Psoas muscle (tissue), 8 donors: ENCODE data around the gene PPARG. TPM values are rescaled to one million over a fixed set of nuclear protein-coding genes. Genes with fewer than 3 reads are reported as not detected.

ENCODE experiments used
- ATAC-seq, 4 donors: fragments of 200-7000 bp; cut with Tn5 transposase; one replicate each; pipeline ENCODE4 v1.9.1; 2020; ENCODE audit warnings: moderate library complexity in 3 of 4, mild to moderate bottlenecking in 2 of 4
- DNase-seq, 2 donors: peaks; one replicate each; pipeline ENCODE4 v3.0.0-alpha.2; 2020
- H3K27ac ChIP-seq: fragments of 200-600 bp; one replicate; pipeline ENCODE4 v1.8.0; 2022
- H3K27me3 ChIP-seq, 3 donors: fragments of 200-600 bp in 1 of 3; one replicate each; pipeline versions ENCODE4 v1.6.1 to v1.8.0; 2013 to 2022; ENCODE audit warnings: low read length in 2 of 3, mild to moderate bottlenecking in 2 of 3, moderate library complexity in 1 of 3; ENCODE audit not compliant: insufficient read depth in 3 of 3
- H3K36me3 ChIP-seq, 2 donors: fragments of 200-600 bp in 1 of 2; one replicate each; pipeline versions ENCODE4 v1.6.1 to v1.8.0; 2013 to 2022; ENCODE audit warnings: low read depth in 1 of 2, mild to moderate bottlenecking in 1 of 2, moderate library complexity in 1 of 2; ENCODE audit not compliant: insufficient read depth in 1 of 2
- H3K4me1 ChIP-seq: fragments of 200-600 bp; one replicate; pipeline ENCODE4 v1.8.0; 2022
- H3K4me3 ChIP-seq: fragments of 200-600 bp; one replicate; pipeline ENCODE4 v1.8.0; 2022; ENCODE audit warnings: mild to moderate bottlenecking
- H3K9me3 ChIP-seq: fragments of 200-600 bp; one replicate; pipeline ENCODE4 v1.8.0; 2022
- WGBS, 3 donors: extraction: QIAGEN DNeasy Blood & Tissue Kit; methylation state at CpG; one replicate each; pipeline versions ENCODE4 v1.1.6 to v1.1.7; 2013; 5-methylcytosine and 5-hydroxymethylcytosine counted together
- intact Hi-C, 2 donors: fragments of 100-400 bp; cut with DNase I; formaldehyde crosslinking; loops; one replicate each; pipeline versions ENCODE4 v1.11.0 to v1.14.2; 2022
- polyA plus RNA-seq, 3 donors: library from polyadenylated mRNA; stranded (reverse); fragments of 200-250 nt; gene quantifications; one replicate each; pipeline ENCODE4 v1.2.3, GENCODE V29; 2013
- total RNA-seq, 4 donors: library from RNA; stranded (reverse); fragmentation: NEBNext Ultra II Directional in 2 of 4; extraction: Animal tissue kit (Norgen Biotek cat#: 25700) in 2 of 4; gene quantifications; one replicate each; pipeline versions ENCODE4 v1.2.1 to v1.2.4, GENCODE V29; 2021 to 2023
- TF ChIP-seq, protein P1 (sequence below): fragments of 200-600 bp; IDR thresholded peaks from one replicate; pipeline ENCODE4 v1.8.0; 2022; ENCODE audit warnings: antibody characterized with exemption
- donor health status: healthy with polysubstance abuse.
- donor health status: DM: no; HTN: no; CAD: no; lungs with moderate emphysema.
- donor health status: Bipolar disorder and iron deficiency.
- donor health status: healthy.
- donor health status: DM: yes; HTN: yes; CAD: no.
- donor health status: DM: no; HTN: no; CAD: no.
- donor health status: DM: no; HTN: no; CAD: no.
- donor health status: DM: yes; HTN: yes; CAD: no.

Gene PPARG
- total and polyA plus RNA-seq, 7 donors, result 3.1 to 6.8 (median 4.3) TPM

DNA sequence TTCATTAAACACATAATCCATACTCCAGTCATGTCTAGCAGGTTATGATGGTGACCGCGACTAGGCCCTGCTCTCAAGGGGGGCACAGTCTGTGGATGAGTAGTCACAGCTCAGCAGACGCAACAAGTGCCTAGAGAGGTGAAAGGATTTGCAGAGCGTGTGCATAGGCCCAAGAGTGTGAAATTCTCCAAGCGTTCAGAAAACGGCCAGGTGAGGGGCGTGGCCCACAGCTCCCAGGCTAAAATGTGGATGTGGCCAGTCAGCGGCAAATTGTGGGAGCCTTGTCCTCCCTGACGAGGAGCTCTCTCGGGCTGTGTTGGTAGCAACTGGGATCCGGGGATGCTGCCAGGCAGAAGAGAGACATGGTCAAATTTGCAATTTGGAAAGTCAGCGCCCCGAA is 149.0 kb downstream of the PPARG start:
- peaks cover 0 to 44% (median 2%) of the 10 kb centered on the region in 3 donors for H3K27me3 ChIP-seq
- DNase-seq, result no peak
- intact Hi-C loops, result no loop called here
- no peaks in the 10 kb centered on the region for H3K9me3 ChIP-seq
- WGBS, 3 donors, result 89 to 91% (median 89%) methylated on average over 13 of the region's 13 CpGs
- no peak overlapping the region for H3K27ac ChIP-seq
- TF ChIP-seq, protein P1, sequence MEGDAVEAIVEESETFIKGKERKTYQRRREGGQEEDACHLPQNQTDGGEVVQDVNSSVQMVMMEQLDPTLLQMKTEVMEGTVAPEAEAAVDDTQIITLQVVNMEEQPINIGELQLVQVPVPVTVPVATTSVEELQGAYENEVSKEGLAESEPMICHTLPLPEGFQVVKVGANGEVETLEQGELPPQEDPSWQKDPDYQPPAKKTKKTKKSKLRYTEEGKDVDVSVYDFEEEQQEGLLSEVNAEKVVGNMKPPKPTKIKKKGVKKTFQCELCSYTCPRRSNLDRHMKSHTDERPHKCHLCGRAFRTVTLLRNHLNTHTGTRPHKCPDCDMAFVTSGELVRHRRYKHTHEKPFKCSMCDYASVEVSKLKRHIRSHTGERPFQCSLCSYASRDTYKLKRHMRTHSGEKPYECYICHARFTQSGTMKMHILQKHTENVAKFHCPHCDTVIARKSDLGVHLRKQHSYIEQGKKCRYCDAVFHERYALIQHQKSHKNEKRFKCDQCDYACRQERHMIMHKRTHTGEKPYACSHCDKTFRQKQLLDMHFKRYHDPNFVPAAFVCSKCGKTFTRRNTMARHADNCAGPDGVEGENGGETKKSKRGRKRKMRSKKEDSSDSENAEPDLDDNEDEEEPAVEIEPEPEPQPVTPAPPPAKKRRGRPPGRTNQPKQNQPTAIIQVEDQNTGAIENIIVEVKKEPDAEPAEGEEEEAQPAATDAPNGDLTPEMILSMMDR, result no peak
- no peak overlapping the region for H3K4me3 ChIP-seq
- H3K36me3 ChIP-seq, result no peaks in the 10 kb centered on the region
- no peaks in the 10 kb centered on the region for H3K4me1 ChIP-seq
- ATAC-seq, result no peak

DNA sequence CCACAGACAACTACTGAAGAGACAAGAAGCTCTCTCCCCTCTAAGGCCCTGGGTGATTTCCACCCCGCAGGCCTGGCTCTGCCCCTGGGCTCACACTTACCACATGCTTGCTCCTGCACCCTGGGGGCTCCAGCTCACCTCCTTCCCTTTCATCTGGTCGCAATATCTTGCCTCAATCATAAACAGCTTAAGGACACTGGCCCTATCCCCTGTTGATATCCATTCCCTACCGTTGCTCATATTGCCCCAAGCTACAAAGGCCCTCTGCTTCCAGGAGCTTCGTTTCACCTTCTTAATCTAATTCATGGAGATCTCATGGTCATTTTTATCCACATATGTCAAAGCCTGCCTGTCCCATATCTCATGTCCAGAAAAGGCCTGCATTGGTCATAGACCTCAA is 149.4 kb downstream of the PPARG start:
- H3K9me3 ChIP-seq, result no peaks in the 10 kb centered on the region
- intact Hi-C loops, result no loop called here
- no peak for ATAC-seq
- TF ChIP-seq, protein P1, result no peak
- no peaks in the 10 kb centered on the region for H3K4me1 ChIP-seq
- WGBS, 3 donors, result 84 to 87% (median 85%) methylated on average over 4 of the region's 4 CpGs
- no peak overlapping the region for H3K27ac ChIP-seq
- no peak overlapping the region for H3K4me3 ChIP-seq
- DNase-seq, result no peak
- H3K36me3 ChIP-seq, result no peaks in the 10 kb centered on the region
- peaks cover 0 to 44% (median 2%) of the 10 kb centered on the region in 3 donors for H3K27me3 ChIP-seq

DNA sequence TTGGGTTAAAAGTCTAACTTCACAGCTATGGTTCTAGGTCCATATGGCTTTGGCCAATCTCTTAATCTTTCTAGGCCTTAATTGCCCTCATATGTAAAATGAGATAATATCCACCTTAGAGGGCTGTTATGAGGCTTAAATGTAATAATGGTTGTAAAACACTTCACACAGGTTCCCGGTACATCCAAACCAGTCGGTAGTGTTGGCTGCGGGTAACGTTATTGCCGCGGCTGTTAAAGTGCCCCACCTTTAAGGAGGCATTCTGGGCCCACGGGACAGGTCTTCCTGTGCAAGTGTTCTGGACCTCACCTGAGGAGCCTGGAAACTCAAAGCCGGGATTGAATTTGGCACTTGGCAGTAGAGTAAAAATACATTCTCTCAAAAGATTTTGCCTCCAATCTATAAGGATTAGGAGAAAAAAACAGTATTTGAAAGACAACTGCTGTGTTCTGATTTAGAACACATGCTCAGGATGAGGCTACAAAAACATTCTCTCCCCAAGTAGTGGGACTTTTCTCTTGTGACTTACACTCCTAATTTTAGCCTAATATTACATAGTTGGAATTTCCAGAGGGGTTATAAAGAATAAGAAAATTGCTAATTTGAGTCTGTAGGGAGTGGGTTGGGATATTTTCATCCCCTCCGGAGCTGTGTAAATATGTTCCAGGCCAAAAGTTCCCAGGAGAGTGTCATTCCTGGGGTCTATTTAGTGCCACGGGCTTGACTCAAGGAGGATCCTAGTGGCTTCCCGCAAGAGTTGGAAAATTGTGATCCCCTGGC is 150.5 kb downstream of the PPARG start:
- H3K27ac ChIP-seq, result no peak overlapping the region
- DNase-seq, result no peak
- no peaks in the 10 kb centered on the region for H3K4me1 ChIP-seq
- WGBS, 3 donors, result 81 to 82% (median 82%) methylated on average over 11 of the region's 11 CpGs
- H3K4me3 ChIP-seq, result no peak overlapping the region
- ATAC-seq, result no peak
- H3K36me3 ChIP-seq, result no peaks in the 10 kb centered on the region
- no peaks in the 10 kb centered on the region for H3K9me3 ChIP-seq
- intact Hi-C loops, result no loop called here
- TF ChIP-seq, protein P1, result no peak
- H3K27me3 ChIP-seq, result peaks cover 0 to 52% (median 2%) of the 10 kb centered on the region in 3 donors

DNA sequence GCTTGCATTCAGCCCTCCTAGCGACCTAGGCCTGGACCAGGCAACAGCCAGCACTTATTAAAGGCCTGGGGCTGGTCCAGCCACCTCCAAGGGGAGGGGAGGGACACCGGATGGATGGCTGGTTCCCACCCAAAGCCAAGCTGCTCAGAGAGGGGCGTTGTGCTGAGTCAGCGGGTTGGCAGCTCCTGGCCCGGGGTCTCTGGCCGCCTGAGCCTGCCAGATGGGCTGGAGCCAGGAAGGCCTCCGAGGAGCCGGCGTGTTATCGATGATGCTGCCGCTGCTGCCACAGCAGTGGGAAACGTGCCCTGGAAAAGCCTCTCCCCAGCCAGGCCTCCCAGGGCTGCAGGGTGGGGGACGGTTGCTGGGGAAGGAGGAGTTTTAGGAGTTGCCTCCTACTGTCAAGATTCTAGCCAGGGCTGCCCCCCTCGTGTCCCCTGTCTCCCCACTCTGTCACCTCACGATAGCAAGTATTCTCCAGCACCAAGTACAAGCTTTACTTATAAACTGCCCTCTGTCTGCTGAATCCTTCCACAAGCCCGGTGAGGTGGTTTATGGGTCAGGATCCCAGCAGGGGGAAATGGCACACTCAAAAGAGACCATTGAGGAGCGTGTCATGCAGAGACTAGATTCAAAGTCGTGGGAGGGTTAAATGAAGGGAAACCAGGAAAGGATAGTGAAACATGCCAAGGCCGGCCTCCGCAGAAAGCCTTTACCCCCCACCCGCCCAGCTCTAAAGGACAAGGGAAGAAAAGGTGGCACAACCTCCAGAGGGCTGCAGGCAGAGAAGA is 152.3 kb downstream of the PPARG start:
- Histone ChIP-seq H3K27me3 (peaks cover 0 to 38% (median 4%) of the 10 kb centered on the region in 3 donors), H3K36me3 (no peaks in the 10 kb centered on the region), H3K9me3 (no peaks in the 10 kb centered on the region), H3K4me3 (no peak overlapping the region), H3K27ac (no peak overlapping the region), H3K4me1 (no peaks in the 10 kb centered on the region)
- ATAC-seq (peak in 2 of 4 donors; percentile 43 to 59), DNase-seq (peak; percentile 54 to 77)
- WGBS, 3 donors, result 21 to 31% (median 26%) methylated on average over 21 of the region's 21 CpGs
- TF ChIP-seq, protein P1, result no peak
- intact Hi-C loops, result no loop called here
